ENCODE results near the gene PNLIP. TPM values are rescaled to one million over a fixed set of nuclear protein-coding genes. Genes with fewer than 3 reads are reported as not detected.

PNLIP gene
- total RNA-seq, 2 experiments from 2014 or later: not detected

GRCh38 chr10:116612107-116612769, 66.5 kb downstream of the PNLIP start:
- intact Hi-C loops (cut with DNase I, micrococcal nuclease): no loop called here
- Mint-ChIP-seq H3K4me1 (ENCODE audit: low read depth) (no peaks in the 10 kb centered on the region), H3K9me3 (no peaks in the 10 kb centered on the region), H3K27ac (no peak overlapping the region), H3K27me3 (peaks cover 40% of the 10 kb centered on the region), H3K36me3 (ENCODE audit: low read depth) (no peaks in the 10 kb centered on the region), H3K4me3 (no peak overlapping the region)
- Histone ChIP-seq H3K27me3 (ENCODE audit: control insufficient read depth in 1 of 2, insufficient read depth in 2 of 2, low read length in 2 of 2) (peaks cover 12 to 16% of the 10 kb centered on the region in 2 experiments), H3K36me3 (ENCODE audit: insufficient read depth, low read length) (no peaks in the 10 kb centered on the region), H3K9me3 (ENCODE audit: control insufficient read depth in 1 of 2, insufficient read depth in 1 of 2, low read length in 2 of 2) (peaks cover 0 to 30% of the 10 kb centered on the region in 2 experiments), H3K4me1 (ENCODE audit: insufficient read depth, low read length) (no peaks in the 10 kb centered on the region), H3K4me3 (ENCODE audit: low read length) (no peak overlapping the region), H3K27ac (ENCODE audit: low read depth in 1 of 2, low read length in 2 of 2) (no peak overlapping the region)
- POLR2A ChIA-PET: no interaction called here
- ATAC-seq (ENCODE audit: poor library complexity): no peak
- DNase-seq: no peak
- CTCF ChIA-PET: interaction anchor here (0.6 kb wide), 1 partner anchor 1322 kb away, joined by 3 read pairs; no protein-coding TSS in a partner anchor
- no peak for TF ChIP-seq CTCF (IDR thresholded peaks at IDR 0.05)

GRCh38 chr10:116613471-116613870, 67.7 kb downstream of the PNLIP start:
- Histone ChIP-seq H3K4me1 (ENCODE audit: insufficient read depth, low read length) (no peaks in the 10 kb centered on the region), H3K36me3 (ENCODE audit: insufficient read depth, low read length) (no peaks in the 10 kb centered on the region), H3K27ac (ENCODE audit: low read depth in 1 of 2, low read length in 2 of 2) (no peak overlapping the region), H3K9me3 (ENCODE audit: control insufficient read depth in 1 of 2, insufficient read depth in 1 of 2, low read length in 2 of 2) (peaks cover 0 to 29% of the 10 kb centered on the region in 2 experiments), H3K27me3 (ENCODE audit: control insufficient read depth in 1 of 2, insufficient read depth in 2 of 2, low read length in 2 of 2) (peaks cover 10 to 13% of the 10 kb centered on the region in 2 experiments), H3K4me3 (ENCODE audit: low read length) (no peak overlapping the region)
- POLR2A ChIA-PET: no interaction called here
- Mint-ChIP-seq H3K4me1 (ENCODE audit: low read depth) (no peaks in the 10 kb centered on the region), H3K36me3 (ENCODE audit: low read depth) (no peaks in the 10 kb centered on the region), H3K4me3 (no peak overlapping the region), H3K9me3 (no peaks in the 10 kb centered on the region), H3K27me3 (peaks cover 35% of the 10 kb centered on the region), H3K27ac (no peak overlapping the region)
- no peak for TF ChIP-seq CTCF (IDR thresholded peaks at IDR 0.05)
- ATAC-seq (ENCODE audit: poor library complexity) (no peak), DNase-seq (no peak)
- CTCF ChIA-PET: no interaction called here
- intact Hi-C loops (cut with DNase I, micrococcal nuclease): no loop called here

GRCh38 chr10:116614796-116615195, 69.1 kb downstream of the PNLIP start:
- peaks cover 0 to 3% of the 10 kb centered on the region in 2 experiments for H3K27me3 ChIP-seq (ENCODE audit: control insufficient read depth in 1 of 2, insufficient read depth in 2 of 2, low read length in 2 of 2)

More at GRCh38 chr10:116614796-116615195, 69.1 kb downstream of the PNLIP start:
- DNase-seq: no peak
- Mint-ChIP-seq H3K27ac (no peak overlapping the region), H3K9me3 (no peaks in the 10 kb centered on the region), H3K4me3 (no peak overlapping the region), H3K4me1 (ENCODE audit: low read depth) (no peaks in the 10 kb centered on the region), H3K36me3 (ENCODE audit: low read depth) (no peaks in the 10 kb centered on the region), H3K27me3 (peaks cover 27% of the 10 kb centered on the region)
- TF ChIP-seq CTCF (IDR thresholded peaks at IDR 0.05): no peak
- ChIA-PET POLR2A (no interaction called here), CTCF (no interaction called here)
- Histone ChIP-seq H3K4me3 (ENCODE audit: low read length) (no peak overlapping the region), H3K4me1 (ENCODE audit: insufficient read depth, low read length) (no peaks in the 10 kb centered on the region), H3K36me3 (ENCODE audit: insufficient read depth, low read length) (no peaks in the 10 kb centered on the region), H3K9me3 (ENCODE audit: control insufficient read depth in 1 of 2, insufficient read depth in 1 of 2, low read length in 2 of 2) (peaks cover 0 to 16% of the 10 kb centered on the region in 2 experiments), H3K27ac (ENCODE audit: low read depth in 1 of 2, low read length in 2 of 2) (no peak overlapping the region)
- ATAC-seq (ENCODE audit: poor library complexity): no peak
- intact Hi-C loops (cut with DNase I, micrococcal nuclease): no loop called here

Data from CD4-positive, alpha-beta T cell (primary cell).